HG03060 (cell line): ENCODE data around the gene CDK4.

ENCODE experiments used
- ATAC-seq: cut with Tn5 transposase; IDR thresholded peaks from one replicate; pipeline ENCODE4 v1.9.1; 2021; ENCODE audit warnings: low read depth, moderate number of reproducible peaks; ENCODE audit not compliant: unreplicated experiment

The CDK4 gene

DNA sequence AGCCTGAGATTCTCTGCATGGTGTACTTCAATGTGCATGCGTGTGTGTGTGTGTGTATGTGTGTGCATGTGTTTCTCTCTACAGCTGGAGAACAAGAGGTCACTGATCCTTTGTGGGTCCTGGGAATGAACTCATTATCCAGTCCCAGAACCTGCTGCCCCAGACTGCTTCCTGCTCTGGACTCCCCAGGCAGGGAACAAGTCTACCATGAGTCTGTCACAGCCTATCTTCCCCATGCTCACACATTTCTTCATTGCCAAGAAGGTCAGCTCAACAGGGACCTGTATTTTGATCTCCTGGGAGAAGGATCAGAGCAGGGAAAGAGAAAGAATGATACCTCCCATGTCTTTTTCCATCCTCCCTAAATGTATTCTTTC is 10.7 kb downstream of the CDK4 start:
- ATAC-seq: no peak

DNA sequence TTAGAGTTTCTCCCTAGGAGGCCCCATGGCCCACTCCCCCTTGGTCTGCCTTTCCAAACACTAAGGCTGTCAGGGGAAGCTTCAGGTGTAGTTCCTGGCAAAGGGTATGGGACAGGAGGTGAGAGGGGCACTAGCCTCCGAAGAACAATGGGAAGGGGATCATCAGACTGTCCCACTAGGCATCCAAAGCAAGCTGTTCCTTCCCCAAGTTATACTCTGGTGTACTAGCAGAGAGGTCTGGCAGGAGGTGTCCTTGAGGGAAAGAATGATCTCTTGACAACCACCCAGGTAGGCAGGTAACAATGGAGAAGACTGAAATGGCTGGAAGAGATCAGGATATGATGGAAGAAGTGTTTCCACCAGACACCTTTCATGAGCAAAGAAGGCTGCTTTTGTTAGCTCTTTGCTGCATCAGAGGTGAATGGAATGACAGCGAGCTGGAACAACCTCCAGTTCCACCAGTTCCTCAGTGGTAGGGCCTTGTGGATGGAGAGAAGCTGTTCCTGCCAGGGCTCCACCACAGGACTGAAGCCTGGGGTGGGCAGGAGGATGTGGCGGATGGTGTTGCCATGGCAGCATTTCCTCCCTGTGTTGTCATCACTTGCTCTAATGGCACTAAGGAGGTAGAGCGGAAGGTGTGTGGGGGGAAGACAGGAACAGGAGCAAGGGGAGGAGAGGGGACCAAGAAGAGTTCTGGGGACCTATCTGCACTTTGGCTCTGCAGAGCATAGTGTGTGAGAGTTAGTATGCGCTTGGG is 11.3 kb downstream of the CDK4 start:
- peak; percentile 34 for ATAC-seq

DNA sequence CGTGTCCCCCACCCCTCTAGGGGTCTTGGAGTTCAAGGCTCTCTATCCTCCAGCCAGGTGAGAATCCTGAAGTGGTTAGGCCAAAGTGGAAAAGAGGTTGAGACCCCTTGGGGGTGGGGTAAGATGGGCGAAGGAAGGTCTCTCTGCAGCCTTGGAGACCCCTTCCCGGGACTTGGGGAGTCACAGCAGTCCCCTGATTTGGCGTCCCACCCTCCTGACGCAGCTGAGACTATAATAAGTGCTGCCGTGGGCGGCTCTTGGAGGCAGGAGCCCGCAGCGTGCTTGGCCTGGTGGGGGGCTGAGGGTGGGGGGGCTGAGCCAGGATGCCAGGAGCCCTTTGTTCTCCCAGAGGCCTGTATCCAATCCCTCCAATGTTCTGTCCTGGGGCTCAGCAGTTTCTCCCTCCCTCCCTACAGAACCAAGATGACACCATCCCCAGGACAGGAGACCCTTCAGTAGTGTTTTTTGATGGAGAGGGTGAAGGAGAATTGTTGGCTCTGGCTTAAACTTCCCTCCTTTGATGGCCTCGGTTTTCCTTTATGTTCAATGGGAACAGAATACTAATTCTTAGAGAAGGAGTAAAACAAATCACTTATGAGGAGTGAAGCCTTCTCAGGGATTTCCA is 12.1 kb downstream of the CDK4 start:
- ATAC-seq: no peak

DNA sequence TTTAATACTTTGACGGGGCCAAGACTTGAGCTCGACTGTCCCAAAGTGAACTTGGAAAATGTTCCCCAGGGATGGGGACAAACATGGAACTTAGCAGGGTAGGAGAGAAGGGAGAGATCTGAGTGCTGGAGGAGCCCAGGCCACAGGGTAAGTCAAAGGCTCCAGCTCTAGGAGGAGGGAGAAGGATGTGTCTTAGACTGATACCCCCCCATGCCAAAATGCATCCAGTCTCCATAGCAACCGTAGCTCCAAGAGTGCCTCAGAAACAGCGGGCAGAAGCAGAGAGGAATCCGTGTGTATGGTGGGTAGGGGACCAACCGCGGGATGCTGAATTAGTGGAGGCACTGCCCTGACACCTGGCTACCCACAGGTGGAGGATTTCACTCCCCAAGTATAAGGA is 12.7 kb downstream of the CDK4 start:
- ATAC-seq: no peak

DNA sequence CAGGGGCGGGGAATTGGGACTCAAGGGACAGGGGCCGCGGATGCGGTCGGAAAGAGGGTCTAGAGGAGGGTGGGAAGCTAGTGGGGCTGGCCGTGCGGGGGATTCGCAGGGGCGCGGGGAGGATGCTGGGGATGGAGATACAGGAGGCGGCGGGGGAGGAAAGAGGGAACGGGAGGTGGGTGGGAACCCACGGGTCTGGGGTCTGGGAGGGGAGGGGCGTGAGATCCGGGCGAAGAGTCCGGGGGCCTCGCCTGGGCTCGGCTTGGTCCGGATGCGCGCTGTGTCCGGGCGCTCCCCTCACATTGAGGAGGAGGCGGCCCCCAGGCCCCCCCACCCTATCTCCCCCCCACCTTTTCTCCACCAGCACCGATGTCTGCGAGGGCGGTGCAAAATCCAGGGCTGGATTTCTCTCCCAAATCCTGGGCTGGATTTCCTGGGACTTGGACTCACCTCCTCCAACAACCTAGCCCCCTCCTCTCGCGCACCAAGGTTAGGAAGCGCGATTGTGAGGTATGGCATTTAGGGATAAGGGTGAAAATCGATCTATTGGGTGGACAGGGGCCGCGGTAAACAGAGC is 13.4 kb downstream of the CDK4 start, which contains the start of gene AGAP2:
Gene AGAP2, minus strand, starts transcription at position 82 of the 577 bp plus-strand sequence. CDS start 496 bp downstream, outside the sequence.
- ATAC-seq: no peak

DNA sequence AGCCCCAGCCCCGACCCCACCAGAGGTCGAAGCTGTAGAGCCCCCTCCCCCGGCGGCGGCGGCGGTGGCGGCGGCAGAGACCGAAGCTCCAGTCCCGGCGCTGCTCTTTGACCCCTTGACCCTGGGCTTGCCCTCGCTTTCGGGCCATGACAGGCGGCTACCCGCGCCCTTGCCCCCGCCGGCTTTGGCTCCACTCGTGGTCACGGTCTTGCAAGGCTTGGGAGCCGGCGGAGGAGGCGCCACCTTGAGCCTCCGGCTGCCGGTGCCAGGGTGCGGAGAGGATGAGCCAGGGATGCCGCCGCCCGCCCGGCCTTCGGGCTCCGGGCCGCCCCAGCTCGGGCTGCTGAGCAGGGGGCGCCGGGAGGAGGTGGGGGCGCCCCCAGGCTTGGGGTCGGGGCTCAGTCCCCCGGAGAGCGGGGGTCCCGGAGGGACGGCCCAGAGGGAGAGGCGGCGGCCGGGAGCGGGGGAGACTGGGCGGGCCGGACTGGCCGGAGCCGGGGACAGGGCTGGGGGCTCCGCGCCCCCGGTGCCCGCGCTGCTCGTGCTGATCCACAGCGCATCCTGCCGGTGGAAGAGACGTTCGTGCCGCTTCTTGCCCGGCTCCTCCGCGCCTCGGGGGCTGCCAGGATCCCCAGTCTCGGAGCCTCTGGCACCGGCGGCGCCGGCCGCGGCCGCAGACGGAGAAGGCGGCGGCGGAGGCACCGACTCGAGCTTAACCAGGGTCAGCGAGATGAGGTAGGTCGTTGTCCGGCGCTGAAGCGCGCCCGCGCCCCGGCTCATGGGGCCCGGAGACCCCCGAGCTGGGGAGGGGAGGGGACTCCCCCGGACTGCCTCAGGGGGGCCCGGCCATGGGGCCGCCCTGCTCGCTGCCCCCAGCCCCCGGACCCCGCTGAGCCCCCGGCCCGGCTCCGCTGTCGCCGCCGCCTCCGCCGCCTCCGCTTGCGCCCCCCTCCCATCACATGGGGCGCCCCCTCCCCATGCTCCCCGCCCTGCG is 14.3 kb downstream of the CDK4 start:
- ATAC-seq: no peak

DNA sequence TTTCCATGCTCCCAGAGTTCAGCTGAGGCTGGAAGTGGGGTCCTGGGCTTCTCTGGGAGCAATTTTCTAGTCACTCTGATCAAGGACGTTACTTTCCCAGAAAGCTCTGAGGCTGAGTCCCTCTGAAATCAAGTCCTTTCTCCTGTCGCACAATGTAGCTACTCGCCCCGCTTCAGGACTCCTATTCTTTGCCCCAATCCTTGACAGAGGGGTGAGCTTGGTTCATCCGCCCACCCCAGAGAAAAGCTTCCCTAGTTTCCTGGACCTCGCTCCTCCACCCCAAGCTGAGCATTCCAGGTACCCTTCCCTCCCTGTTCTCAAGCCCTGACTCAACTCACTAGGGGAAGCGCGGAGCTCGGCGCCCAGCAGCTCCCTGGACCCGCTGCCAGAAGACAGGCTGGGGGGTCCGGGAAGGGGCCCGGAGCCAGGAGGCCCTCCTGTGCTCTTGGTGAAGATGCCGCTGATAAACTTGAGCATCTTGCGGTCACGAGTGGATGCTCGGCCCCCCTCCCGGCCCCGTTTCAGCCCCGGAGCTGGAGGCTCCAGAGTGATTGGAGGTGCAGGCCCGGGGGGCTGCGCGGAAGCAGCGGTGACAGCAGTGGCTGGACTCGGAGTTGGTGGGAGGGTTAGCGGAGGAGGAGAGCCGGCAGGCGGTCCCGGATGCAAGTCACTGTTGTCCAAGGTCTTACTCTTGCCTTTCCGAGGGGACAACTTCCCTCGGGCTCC is 15.2 kb downstream of the CDK4 start:
- no peak for ATAC-seq

DNA sequence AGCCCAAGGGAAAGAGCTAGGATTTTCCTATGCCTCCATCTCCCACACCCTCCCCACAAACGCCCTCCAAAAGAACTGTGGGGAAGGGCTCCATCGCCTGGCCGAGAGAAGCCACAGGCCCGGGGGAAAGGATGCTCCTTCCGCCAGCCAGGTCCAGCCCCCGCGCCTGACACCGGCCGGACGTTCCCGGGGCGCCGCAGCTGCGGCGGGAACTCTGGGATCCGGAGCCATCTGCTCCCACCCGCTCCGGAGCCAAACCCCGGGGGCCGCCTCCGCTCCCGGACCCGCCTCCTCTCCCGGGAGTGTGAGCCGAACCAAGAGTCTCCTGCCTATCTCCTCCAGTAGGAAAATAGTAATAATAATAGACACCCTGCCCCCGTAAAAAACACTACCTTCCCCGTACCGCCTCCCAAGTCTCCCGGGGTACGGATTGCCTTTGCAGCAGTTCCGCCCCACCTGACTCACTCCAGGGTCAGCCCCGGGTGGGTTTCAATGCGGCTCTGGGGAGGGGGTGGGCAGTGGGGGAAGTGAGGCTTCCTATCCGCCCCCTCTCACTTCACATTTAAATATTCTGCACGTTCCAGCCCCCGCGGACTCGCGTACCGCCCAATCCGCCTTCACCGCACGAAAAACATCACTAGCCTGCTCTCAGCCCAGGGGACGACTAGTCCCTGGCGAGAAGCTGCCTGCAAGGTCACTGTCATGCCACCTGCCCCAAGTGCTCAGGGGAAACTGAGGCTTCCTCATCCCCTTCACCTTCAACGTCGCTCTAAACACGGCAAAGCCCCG is 16.0 kb downstream of the CDK4 start:
- ATAC-seq: no peak

DNA sequence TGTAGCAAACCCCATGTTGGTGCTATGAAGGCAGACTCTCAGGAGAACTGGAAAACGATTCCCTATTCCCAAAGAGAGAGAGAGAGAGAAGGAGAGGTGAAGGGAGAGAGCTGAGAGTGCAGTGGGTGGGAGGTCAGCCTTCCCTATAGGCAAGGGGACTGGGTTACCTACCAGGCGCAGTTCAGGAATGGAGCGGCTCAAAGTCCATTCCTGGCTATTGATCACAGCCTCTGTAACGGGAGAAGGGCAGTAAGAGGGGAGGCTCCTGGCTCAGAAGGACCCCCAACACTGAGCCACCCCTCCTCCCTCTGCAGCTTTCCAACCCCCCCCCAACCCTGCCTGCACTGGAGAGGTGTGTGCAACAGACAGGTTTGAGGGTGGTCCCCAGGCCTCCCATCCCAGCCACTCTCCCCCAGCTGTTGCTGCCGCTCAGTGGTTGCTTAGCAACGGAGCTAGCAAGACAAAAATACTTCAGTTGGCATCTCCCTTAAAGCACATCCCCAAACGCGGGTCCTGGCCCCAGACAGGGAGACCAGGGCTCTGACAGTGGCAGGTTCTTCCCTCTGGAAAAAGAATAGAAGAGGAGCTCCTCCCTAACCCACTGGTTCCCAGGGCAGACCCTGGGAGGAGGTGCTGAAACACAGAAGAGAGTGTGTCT is 16.8 kb downstream of the CDK4 start:
- ATAC-seq: no peak

DNA sequence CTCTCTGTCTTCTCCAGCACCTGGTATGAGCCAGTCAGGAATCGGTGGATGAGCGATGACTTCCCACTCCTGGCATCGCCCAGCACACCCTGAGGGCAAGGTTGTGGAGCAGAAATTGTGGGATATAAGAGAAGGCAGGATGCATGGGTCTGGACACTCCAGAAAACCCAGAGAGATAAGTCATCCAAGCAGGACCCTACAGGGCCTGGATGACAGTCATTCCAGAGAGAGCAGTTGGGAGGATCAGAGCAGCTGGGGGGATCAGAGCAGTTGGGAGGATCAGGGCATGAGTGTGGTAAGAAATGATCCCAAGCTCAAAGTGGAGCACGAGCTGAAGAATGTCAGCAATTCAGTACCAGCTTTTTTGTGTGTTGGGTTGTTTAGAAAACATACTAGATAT is 17.5 kb downstream of the CDK4 start:
- no peak for ATAC-seq

DNA sequence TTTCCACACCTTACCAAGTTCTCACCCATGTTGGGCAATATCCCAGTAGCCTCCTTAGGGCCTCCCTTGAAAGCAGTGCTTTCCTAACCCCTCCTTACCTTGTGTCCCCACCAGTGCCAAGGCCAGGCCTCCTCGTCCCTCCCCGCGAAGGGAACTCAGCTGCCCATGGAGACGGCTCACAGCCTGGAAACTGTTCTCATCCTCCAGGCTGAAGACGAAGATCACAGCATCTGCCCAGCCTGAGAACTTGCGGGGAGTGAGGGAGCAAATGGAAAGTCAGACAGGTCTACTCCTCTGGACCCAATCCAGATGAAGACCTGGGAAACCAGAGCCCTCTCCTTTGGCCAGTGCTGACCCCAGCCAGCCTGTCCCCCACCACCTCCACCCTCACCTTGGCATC is 18.2 kb downstream of the CDK4 start:
- no peak for ATAC-seq

DNA sequence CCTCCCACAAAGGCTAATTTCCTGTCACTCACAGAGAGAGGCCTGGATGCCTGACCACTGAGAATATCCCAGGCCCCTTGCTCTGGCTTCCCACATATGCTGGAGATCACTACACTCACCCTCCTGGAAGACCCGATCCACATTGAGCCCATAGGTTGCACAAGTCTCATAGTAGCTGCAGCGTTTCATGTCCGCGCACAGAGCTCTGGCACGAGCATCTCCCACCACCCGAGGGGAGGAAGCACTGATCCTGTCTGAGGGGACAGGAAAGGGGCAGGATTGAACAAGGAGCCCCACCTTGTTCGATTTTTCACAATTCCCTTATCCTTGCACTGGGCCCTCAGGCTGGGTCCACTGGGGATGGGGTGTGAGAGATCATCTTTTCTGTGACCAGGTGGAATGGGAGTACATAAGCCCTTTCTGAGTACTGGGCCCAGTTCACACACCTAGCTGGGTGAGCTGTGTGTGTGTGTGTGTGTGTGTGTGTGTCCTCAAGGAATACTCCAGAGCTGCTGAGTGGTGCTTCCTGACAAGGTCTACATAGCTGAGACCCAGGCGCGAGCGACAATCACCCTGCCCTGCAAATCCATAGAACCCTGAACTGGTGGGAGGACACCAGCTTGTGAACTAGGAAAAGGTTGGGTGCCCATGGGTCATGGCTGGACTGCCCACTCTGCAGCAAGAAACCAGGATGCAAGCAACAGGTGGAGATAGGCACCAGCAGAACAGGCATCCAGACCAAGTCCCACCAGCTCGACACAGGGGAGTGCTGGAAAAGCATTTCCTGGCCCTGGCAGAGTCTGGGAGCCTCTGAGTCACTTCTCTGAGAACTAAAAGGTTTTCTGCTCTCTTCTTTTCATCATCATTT is 19.1 kb downstream of the CDK4 start:
- no peak for ATAC-seq

DNA sequence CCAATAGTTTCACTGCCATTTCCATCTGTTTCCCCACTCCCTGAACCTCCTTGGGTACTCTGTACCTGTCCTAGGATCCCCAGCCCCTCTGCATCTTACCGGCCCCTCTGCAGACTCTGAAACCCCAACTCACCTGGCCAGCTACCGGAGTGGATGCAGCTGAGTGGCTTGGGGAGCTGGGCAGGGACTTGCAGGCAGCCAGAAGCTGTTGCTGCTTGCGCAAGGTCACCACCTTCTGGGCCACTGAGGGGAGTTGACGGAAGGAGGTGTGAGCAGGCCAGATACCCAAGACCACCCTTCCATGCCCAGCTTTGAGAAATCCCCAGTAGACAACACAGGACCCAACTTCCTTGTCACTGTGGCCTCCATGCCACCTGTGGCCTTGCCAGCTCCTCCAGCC is 19.8 kb downstream of the CDK4 start:
- no peak for ATAC-seq

DNA sequence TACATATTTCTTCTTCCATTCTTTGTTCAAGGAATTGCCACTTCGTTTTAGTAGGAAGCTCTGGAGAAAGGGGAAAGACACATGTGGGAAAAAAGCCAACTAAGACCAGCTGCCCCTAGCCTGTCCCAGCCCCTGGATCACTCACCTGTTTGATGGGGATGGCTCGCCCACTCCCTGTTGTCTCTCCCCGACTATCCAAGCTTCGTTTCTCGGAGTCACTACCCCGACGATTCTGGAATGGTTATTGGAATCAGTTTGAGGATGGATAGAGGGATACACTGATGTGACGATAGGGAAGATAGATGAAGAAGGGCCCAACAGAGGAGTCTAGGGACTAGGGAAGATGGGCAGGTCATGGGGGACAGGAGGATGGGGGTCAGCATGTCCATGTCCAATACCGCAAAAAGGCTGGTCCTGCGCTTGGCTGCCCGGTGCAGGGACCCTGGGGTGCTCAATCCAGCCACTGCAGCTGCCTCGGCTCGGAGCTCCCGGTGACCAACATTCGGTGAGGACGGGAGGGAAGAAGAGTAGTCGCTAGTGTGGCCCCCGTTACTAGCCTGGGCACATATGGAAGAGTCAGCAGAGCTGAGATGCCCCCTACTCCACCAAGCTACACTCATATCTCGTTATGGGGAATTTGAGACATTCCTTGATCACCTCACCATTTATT is 20.6 kb downstream of the CDK4 start:
- ATAC-seq: no peak

DNA sequence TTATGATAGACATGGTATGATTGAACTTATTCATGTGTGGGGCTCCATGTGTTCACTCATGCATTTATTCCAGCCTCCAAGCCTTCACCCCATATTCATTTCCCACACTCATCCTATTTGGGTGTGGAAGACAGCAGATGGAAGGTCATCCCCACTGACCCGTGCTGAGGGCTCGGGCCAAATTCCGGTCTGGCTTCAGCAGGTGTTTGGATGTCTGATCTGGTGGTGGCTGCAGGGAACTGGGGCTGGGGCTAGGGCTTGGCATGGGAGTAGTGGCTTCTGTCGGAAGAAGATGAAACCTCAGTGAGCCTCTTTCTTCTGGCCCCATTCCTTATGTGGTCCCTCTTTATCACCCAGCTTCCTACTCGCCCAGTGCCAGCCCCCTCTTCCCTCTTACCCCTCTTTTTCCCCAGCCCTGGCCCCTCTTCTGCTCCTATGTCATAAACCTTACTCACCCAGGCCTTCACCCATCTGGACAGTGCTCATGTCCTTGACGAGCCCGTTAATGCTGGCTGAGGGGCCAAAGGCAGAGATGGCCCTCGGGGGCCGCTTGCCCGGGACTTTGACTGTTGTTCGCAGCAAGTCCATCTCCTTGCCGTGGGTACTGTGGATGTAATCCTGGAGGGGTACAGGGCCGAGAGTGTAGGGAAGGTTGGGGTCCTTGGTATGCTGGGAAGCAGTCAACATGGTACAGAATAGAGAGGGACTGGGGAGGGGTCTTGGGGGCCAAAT is 21.6 kb downstream of the CDK4 start:
- ATAC-seq: no peak

DNA sequence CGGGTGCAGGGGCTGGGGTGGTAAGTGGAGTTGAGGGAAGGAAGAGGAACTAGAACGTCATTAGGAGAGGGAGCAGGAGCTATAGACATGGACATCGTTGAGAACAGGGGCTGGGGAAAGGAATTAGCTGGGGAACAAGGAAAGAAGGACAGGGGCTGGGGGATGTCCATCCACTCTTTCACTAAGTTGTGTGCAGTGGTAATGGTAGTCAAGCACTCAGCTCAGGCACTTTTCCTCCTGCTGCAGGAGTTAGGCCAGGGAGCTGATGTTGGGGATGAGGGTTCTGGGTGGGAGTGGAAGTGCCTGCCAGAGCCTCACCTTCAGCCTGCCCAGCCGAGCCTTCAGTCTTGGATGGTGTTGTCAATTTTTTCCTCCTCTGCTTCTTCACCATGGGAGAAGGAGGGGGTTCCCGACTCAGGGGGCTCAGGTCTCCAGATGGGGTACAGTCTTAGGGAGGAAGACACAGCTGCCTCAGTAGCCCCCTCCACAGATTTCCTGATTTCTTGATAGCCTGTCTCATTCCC is 22.7 kb downstream of the CDK4 start:
- ATAC-seq: no peak
